Peyer's patch (tissue), 4 donors: ENCODE results near the gene MINDY1. TPM values are rescaled to one million over a fixed set of nuclear protein-coding genes. Genes with fewer than 3 reads are reported as not detected.

Source experiments
- DNase-seq, 3 donors: peaks; one replicate each; pipeline ENCODE4 v3.0.0-alpha.2; 2017 to 2019
- H3K27ac ChIP-seq, 4 donors: fragments of 200-600 bp; sonication (generic); one replicate each; pipeline ENCODE4 v1.5.1; 2016 to 2019
- H3K27me3 ChIP-seq, 2 donors: fragments of 200-600 bp; sonication (generic); one replicate each; pipeline ENCODE4 v1.5.1; 2019
- H3K36me3 ChIP-seq, 3 donors: fragments of 200-600 bp; sonication (generic); one replicate each; pipeline ENCODE4 v1.5.1; 2016 to 2019
- H3K4me1 ChIP-seq, 4 donors: fragments of 200-600 bp; sonication (generic); one replicate each; pipeline ENCODE4 v1.5.1; 2016 to 2019
- H3K4me3 ChIP-seq, 4 donors: fragments of 200-600 bp; sonication (generic); 1 replicate in 3 of 4; 2 replicates in 1 of 4; pipeline ENCODE4 v1.5.1; 2016 to 2019; ENCODE audit warnings: mild to moderate bottlenecking in 1 of 4
- H3K9me3 ChIP-seq, 4 donors: fragments of 200-600 bp; sonication (generic); one replicate each; pipeline ENCODE4 v1.5.1; 2016 to 2019; ENCODE audit warnings: mild to moderate bottlenecking in 1 of 4
- CTCF ChIP-seq, 6 experiments: fragments of 450-650 bp in 4 of 6; fragments of 200-600 bp in 2 of 6; sonication (generic) in 1 of 6; IDR thresholded peaks; one replicate each; pipeline ENCODE4 v1.5.1; 2017 to 2019; ENCODE audit warnings: antibody characterized with exemption in 6 of 6, mild to moderate bottlenecking in 3 of 6, moderate library complexity in 1 of 6
- POLR2A ChIP-seq, 2 donors: fragments of 450-650 bp; IDR thresholded peaks; one replicate each; pipeline ENCODE4 v1.5.1; 2017; ENCODE audit warnings: antibody characterized with exemption in 2 of 2, mild to moderate bottlenecking in 2 of 2, moderate library complexity in 2 of 2
- total RNA-seq, 4 donors: library from RNA; depleted of rRNA; stranded (reverse); fragments of >200 nt; gene quantifications; one replicate each; pipeline ENCODE4 v1.1.0, GENCODE V29; 2016

Gene MINDY1
- total RNA-seq, 4 donors from 2014 or later = 37.1 to 76.4 (median 57.4) TPM

DNA sequence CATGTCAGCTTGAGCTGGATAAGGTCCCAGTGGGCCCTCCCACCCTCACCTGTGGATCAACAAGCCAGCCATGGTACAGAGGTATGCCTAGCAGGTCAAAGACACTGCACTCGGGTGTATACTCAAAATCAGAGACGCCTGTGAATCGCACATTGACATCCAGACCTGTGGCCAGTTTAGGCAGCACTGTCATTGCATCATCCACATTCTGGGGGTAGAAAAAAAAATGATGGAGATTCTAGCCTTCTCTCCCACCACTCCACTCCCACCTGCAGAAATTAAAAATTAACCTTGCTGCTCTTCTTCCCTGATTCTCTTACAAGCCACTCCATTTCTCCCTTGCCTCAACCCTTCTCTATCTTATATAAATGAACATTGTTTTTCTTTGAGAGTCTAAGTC lies 6.3 kb downstream of the MINDY1 start:
- no peak for DNase-seq
- Histone ChIP-seq H3K4me3 (no peak overlapping the region), H3K27ac (no peak overlapping the region), H3K4me1 (peaks cover 0 to 34% (median 2%) of the 10 kb centered on the region in 4 donors), H3K27me3 (no peaks in the 10 kb centered on the region), H3K9me3 (no peaks in the 10 kb centered on the region), H3K36me3 (peaks cover 0 to 61% (median 0%) of the 10 kb centered on the region in 3 donors)
- TF ChIP-seq POLR2A (IDR thresholded peaks at IDR 0.05) (no peak), CTCF (IDR thresholded peaks at IDR 0.05) (no peak)

- H3K4me3 ChIP-seq = no peak overlapping the region
- H3K27me3 ChIP-seq = no peaks in the 10 kb centered on the region
- DNase-seq = no peak
- TF ChIP-seq CTCF (IDR thresholded peaks at IDR 0.05) (no peak), POLR2A (IDR thresholded peaks at IDR 0.05) (no peak)
- no peak overlapping the region for H3K27ac ChIP-seq
- H3K4me1 ChIP-seq = peaks cover 0 to 29% (median under 1%) of the 10 kb centered on the region in 4 donors
- H3K36me3 ChIP-seq = peaks cover 0 to 65% (median 0%) of the 10 kb centered on the region in 3 donors
- no peaks in the 10 kb centered on the region for H3K9me3 ChIP-seq
Measured at GRCh38 chr1:150999926-151000325, 6.8 kb downstream of the MINDY1 start.

DNA sequence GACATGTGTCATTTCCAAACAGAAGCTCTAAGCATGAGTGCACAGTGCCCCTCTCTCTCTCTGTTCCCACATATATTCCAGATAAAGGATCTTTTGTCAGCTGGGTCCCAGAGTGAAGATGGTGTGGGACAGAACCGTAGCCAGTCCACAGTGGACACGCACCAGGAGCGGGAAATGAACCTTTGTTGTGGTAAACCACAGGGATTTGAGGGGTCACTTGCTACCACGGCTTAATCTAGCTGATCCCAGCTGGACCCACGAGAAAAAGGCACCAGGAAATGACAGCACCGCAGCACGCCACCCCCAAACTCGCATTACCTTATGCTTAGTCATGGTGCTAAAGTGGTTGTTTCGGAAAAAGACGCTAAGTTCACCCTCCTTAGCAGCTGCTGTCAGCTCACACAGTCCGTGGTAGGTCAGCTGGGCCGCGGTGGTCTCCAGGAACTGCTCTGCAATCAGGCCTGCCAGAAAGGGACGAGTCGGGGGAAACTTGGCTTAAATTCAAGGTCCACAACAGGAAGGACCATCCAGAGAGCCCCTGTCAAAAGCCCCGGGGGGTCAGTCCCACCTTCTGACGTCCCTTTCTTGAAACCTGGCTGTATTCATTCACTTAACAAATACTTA lies 7.5 kb downstream of the MINDY1 start:
- peaks cover 0 to 65% (median 0%) of the 10 kb centered on the region in 3 donors for H3K36me3 ChIP-seq

GRCh38 chr1:150997949-150998348 lies 8.8 kb downstream of the MINDY1 start:
- no peak for DNase-seq
- Histone ChIP-seq H3K4me3 (no peak overlapping the region), H3K36me3 (peaks cover 0 to 64% (median 0%) of the 10 kb centered on the region in 3 donors), H3K4me1 (peaks cover 0 to 9% (median 0%) of the 10 kb centered on the region in 4 donors), H3K27me3 (no peaks in the 10 kb centered on the region), H3K9me3 (no peaks in the 10 kb centered on the region), H3K27ac (no peak overlapping the region)
- TF ChIP-seq CTCF (IDR thresholded peaks at IDR 0.05) = no peak
- no peak for TF ChIP-seq POLR2A (IDR thresholded peaks at IDR 0.05)

More for the DNA sequence above, 7.5 kb downstream of the MINDY1 start:
- no peak for TF ChIP-seq CTCF (IDR thresholded peaks at IDR 0.05)
- no peak for TF ChIP-seq POLR2A (IDR thresholded peaks at IDR 0.05)
- Histone ChIP-seq H3K4me1 (peaks cover 0 to 21% (median 0%) of the 10 kb centered on the region in 4 donors), H3K27ac (no peak overlapping the region), H3K9me3 (no peaks in the 10 kb centered on the region), H3K4me3 (no peak overlapping the region), H3K27me3 (no peaks in the 10 kb centered on the region)
- no peak for DNase-seq

DNA sequence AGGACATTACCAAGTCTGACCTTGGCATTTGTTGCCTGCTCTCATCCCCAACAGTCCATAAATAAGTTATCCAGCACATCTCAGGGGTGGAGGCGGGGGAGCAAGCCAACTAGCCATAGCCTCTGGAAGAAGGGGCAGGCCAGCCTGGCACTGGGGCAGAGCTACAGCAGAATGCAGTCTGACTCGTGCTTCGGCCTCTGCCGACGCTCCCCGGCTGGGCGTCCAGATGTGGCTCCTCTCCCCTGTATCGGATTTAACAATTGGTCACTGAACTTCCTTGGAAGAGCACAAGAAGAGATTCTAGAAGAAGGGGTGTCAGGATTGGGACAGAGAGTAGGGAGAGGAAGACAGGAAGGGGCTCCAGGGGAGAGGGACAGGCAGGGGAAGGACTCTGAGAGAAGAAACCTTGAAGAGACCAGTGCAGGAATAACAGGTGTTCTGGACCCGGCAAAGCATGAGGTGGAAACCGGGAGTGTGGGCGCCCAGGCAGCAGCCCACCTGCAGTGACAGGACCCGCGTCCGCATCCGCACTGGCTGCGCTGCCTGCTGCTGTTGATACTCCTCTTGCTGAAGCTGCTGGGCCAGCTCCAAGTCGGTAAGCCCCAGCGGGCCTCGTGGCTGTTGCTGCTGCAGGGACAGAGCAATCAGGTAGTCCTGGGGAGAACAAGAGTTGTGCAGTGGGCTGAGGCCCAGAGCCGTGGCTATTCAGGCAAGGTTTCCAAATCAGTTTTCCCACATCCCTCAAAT lies 9.4 kb downstream of the MINDY1 start:
- no peak overlapping the region for H3K27ac ChIP-seq
- no peaks in the 10 kb centered on the region for H3K27me3 ChIP-seq
- TF ChIP-seq CTCF (IDR thresholded peaks at IDR 0.05) (no peak), POLR2A (IDR thresholded peaks at IDR 0.05) (no peak)

More for the DNA sequence above, 9.4 kb downstream of the MINDY1 start:
- Histone ChIP-seq H3K36me3 (peaks cover 0 to 58% (median 0%) of the 10 kb centered on the region in 3 donors), H3K4me1 (peaks cover 0 to 3% (median 0%) of the 10 kb centered on the region in 4 donors), H3K9me3 (no peaks in the 10 kb centered on the region), H3K4me3 (no peak overlapping the region)
- no peak for DNase-seq
